Measurements from ENCODE around the gene ASB11. TPM values are rescaled to one million over a fixed set of nuclear protein-coding genes. Genes with fewer than 3 reads are reported as not detected.

Gene ASB11
- total and polyA plus RNA-seq, 4 experiments from 2014 or later = not detected

GRCh38 chrX:15235001-15235400 is 80.4 kb downstream of the ASB11 start:
- POLR2A ChIA-PET (ENCODE audit: partially characterized antibody) = no interaction called here
- intact Hi-C loops (cut with micrococcal nuclease) = no loop called here

GRCh38 chrX:15233416-15234015 is 81.9 kb downstream of the ASB11 start:
- H3K9me3 Mint-ChIP-seq = peaks cover 0 to 5% (median 0%) of the 10 kb centered on the region in 8 donors
- Histone ChIP-seq H3K4me1 (ENCODE audit: insufficient read depth, low read length) (no peaks in the 10 kb centered on the region), H3K27ac (ENCODE audit: low read depth, low read length) (no peak overlapping the region), H3K4me3 (ENCODE audit: low read length in 2 of 2) (no peak overlapping the region), H3K27me3 (ENCODE audit: insufficient read depth, low read length) (no peaks in the 10 kb centered on the region), H3K36me3 (ENCODE audit: insufficient read depth, low read length) (no peaks in the 10 kb centered on the region), H3K9me3 (ENCODE audit: control insufficient read depth in 1 of 2, low read length in 2 of 2) (no peaks in the 10 kb centered on the region)
- CTCF ChIA-PET (ENCODE audit: partially characterized antibody) = interaction anchor here (2.2 kb wide), 1 partner anchor 9 kb away, joined by 10 read pairs; no protein-coding TSS in a partner anchor
- H3K4me3 Mint-ChIP-seq = no peak overlapping the region
- POLR2A ChIA-PET (ENCODE audit: partially characterized antibody) = no interaction called here
- no peaks in the 10 kb centered on the region for H3K27me3 Mint-ChIP-seq
- no peak overlapping the region for H3K27ac Mint-ChIP-seq
- intact Hi-C loops (cut with micrococcal nuclease) = no loop called here
- no peaks in the 10 kb centered on the region for H3K4me1 Mint-ChIP-seq
- DNase-seq = no peak
- H3K36me3 Mint-ChIP-seq = no peaks in the 10 kb centered on the region

More at GRCh38 chrX:15235001-15235400, 80.4 kb downstream of the ASB11 start:
- Histone ChIP-seq H3K4me1 (ENCODE audit: insufficient read depth, low read length) (no peaks in the 10 kb centered on the region), H3K9me3 (ENCODE audit: control insufficient read depth in 1 of 2, low read length in 2 of 2) (no peaks in the 10 kb centered on the region), H3K4me3 (ENCODE audit: low read length in 2 of 2) (no peak overlapping the region), H3K36me3 (ENCODE audit: insufficient read depth, low read length) (no peaks in the 10 kb centered on the region), H3K27ac (ENCODE audit: low read depth, low read length) (no peak overlapping the region), H3K27me3 (ENCODE audit: insufficient read depth, low read length) (no peaks in the 10 kb centered on the region)
- H3K4me3 Mint-ChIP-seq = no peak overlapping the region
- no peak overlapping the region for H3K27ac Mint-ChIP-seq
- no peaks in the 10 kb centered on the region for H3K4me1 Mint-ChIP-seq
- H3K27me3 Mint-ChIP-seq = no peaks in the 10 kb centered on the region
- no peak for DNase-seq
- CTCF ChIA-PET (ENCODE audit: partially characterized antibody) = no interaction called here
- H3K36me3 Mint-ChIP-seq = no peaks in the 10 kb centered on the region
- peaks cover 0 to 5% (median 0%) of the 10 kb centered on the region in 8 donors for H3K9me3 Mint-ChIP-seq

Other genes with a start within 250 kb of the ASB11 start
- not detected for gene ASB9, start 45.6 kb downstream of the ASB11 start, total RNA-seq
- gene ASB9, start 45.6 kb downstream of the ASB11 start, polyA plus RNA-seq = under 1 TPM in 1 of 2 donors, not detected in 1; 0.73 TPM
- 10 to 100 TPM; 27.8 to 32.3 TPM for gene PIGA, start 19.9 kb upstream of the ASB11 start, total RNA-seq
- gene PIGA, start 19.9 kb upstream of the ASB11 start, polyA plus RNA-seq = 1 to 10 TPM; 6.4 to 8.2 TPM
- under 1 TPM in 1 of 2 experiments, not detected in 1; 0.15 TPM for gene VEGFD, start 68.8 kb upstream of the ASB11 start, total RNA-seq
- gene VEGFD, start 68.8 kb upstream of the ASB11 start, polyA plus RNA-seq = not detected
- gene PIR, start 177.7 kb upstream of the ASB11 start, total RNA-seq = under 1 TPM in 1 of 2 experiments, not detected in 1; 0.53 TPM
- not detected for gene PIR, start 177.7 kb upstream of the ASB11 start, polyA plus RNA-seq
- gene BMX, start 185.2 kb upstream of the ASB11 start, total RNA-seq = not detected
- gene BMX, start 185.2 kb upstream of the ASB11 start, polyA plus RNA-seq = not detected

All from CD4-positive, alpha-beta memory T cell (primary cell).